ENCODE measurements around the gene PRMT7.

DNA sequence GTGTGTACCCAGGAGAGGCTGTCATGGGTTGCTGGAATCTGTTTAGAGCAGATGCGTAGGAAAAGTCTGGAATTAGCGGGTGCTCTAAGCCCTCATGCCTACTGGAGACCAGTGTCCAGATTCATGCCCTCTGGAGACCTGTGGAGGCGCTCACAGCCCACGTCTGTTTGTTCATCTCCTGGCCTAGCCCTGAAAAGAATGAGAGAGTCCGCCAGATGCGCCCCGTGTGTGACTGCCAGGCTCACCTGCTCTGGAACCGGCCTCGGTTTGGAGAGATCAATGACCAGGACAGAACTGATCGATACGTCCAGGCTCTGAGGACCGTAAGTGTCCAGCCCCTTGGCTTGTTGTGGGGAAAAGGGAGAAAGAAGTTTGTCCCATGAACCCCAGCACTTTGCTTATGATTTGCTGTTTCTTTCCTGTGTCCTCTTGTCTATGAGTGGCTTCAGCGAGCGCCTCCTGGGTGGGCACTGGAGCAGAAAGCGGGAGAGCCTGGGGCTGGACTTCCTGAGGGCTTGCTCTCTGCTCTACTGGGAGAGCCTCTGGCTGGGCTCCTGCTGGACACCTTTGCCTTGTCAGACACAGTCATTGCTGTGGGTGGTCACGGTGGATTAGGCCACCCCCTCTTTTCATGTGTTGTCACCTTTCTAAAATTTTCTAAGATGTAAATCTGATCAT is 35.3 kb downstream of the PRMT7 start:
- TF ChIP-seq CTCF (IDR thresholded peaks at IDR 0.05) (no peak), POLR2AphosphoS5 (IDR thresholded peaks at IDR 0.05) (no peak), EP300 (IDR thresholded peaks at IDR 0.05) (no peak), POLR2A (IDR thresholded peaks at IDR 0.05) (no peak)

All from upper lobe of left lung (tissue), 4 donors.